Measurements from ENCODE around the gene MRTFB. TPM values are rescaled to one million over a fixed set of nuclear protein-coding genes. Genes with fewer than 3 reads are reported as not detected.

Gene MRTFB
- total RNA-seq, 3 donors from 2014 or later (not counting 1 experiment from before 2014, with no cell fraction given), result 12.8 to 22.8 (median 19.6) TPM

GRCh38 chr16:14133907-14134306 is 62.8 kb downstream of the MRTFB start:
- Histone ChIP-seq H3K9me3 (ENCODE audit: control insufficient read depth, insufficient read depth, low read length) (no peaks in the 10 kb centered on the region), H3K4me1 (ENCODE audit: control insufficient read depth, insufficient read depth, low read length) (no peaks in the 10 kb centered on the region), H3K4me3 (ENCODE audit: low read length) (no peak overlapping the region), H3K27ac (ENCODE audit: low read length) (no peak overlapping the region), H3K27me3 (ENCODE audit: control insufficient read depth, insufficient read depth, low read length) (no peaks in the 10 kb centered on the region), H3K36me3 (ENCODE audit: control insufficient read depth, insufficient read depth, low read length) (no peaks in the 10 kb centered on the region)
- ATAC-seq (no peak), DNase-seq (no peak)
- Mint-ChIP-seq H3K36me3 (no peaks in the 10 kb centered on the region), H3K27ac (no peak overlapping the region), H3K9me3 (no peaks in the 10 kb centered on the region), H3K4me3 (no peak overlapping the region), H3K27me3 (ENCODE audit: low read depth in 2 of 2) (no peaks in the 10 kb centered on the region), H3K4me1 (no peaks in the 10 kb centered on the region)
- TF ChIP-seq, protein P1, sequence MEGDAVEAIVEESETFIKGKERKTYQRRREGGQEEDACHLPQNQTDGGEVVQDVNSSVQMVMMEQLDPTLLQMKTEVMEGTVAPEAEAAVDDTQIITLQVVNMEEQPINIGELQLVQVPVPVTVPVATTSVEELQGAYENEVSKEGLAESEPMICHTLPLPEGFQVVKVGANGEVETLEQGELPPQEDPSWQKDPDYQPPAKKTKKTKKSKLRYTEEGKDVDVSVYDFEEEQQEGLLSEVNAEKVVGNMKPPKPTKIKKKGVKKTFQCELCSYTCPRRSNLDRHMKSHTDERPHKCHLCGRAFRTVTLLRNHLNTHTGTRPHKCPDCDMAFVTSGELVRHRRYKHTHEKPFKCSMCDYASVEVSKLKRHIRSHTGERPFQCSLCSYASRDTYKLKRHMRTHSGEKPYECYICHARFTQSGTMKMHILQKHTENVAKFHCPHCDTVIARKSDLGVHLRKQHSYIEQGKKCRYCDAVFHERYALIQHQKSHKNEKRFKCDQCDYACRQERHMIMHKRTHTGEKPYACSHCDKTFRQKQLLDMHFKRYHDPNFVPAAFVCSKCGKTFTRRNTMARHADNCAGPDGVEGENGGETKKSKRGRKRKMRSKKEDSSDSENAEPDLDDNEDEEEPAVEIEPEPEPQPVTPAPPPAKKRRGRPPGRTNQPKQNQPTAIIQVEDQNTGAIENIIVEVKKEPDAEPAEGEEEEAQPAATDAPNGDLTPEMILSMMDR (IDR thresholded peaks at IDR 0.05), result no peak
- intact Hi-C loops (cut with micrococcal nuclease), result no loop called here
- no CpG with 5 or more reads among the region's 1 CpG for WGBS (ENCODE audit: insufficient coverage)

DNA sequence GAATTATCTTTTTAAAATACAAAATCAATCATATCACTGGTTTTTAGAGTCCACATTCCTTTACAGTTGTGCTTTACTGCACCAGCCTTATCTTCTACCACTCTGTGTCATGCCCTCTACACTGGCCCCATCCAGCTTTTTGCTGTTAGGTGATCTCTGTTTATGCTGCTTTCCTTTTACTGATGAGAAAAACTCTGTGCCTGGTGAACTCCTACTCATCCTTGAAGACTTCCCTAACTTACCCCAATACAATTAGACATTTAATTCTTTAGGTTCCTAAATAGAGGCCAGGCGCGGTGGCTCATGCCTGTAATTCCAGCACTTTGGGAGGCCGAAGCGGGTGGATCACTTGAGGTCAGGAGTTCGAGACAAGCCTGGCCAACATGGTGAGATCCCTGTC is 64.6 kb downstream of the MRTFB start:
- Mint-ChIP-seq H3K27me3 (ENCODE audit: low read depth in 2 of 2) (no peaks in the 10 kb centered on the region), H3K9me3 (no peaks in the 10 kb centered on the region), H3K4me3 (no peak overlapping the region), H3K27ac (no peak overlapping the region), H3K36me3 (no peaks in the 10 kb centered on the region), H3K4me1 (no peaks in the 10 kb centered on the region)
- Histone ChIP-seq H3K27ac (ENCODE audit: low read length) (no peak overlapping the region), H3K36me3 (ENCODE audit: control insufficient read depth, insufficient read depth, low read length) (no peaks in the 10 kb centered on the region), H3K4me1 (ENCODE audit: control insufficient read depth, insufficient read depth, low read length) (no peaks in the 10 kb centered on the region), H3K27me3 (ENCODE audit: control insufficient read depth, insufficient read depth, low read length) (no peaks in the 10 kb centered on the region), H3K4me3 (ENCODE audit: low read length) (no peak overlapping the region), H3K9me3 (ENCODE audit: control insufficient read depth, insufficient read depth, low read length) (no peaks in the 10 kb centered on the region)
- intact Hi-C loops (cut with micrococcal nuclease), result no loop called here
- WGBS (ENCODE audit: insufficient coverage), result 97% methylated on average over 5 of the region's 5 CpGs
- no peak for DNase-seq
- no peak for ATAC-seq
- TF ChIP-seq, protein P1 (IDR thresholded peaks at IDR 0.05), result no peak

GRCh38 chr16:14139872-14140271 is 68.8 kb downstream of the MRTFB start:
- Mint-ChIP-seq H3K27ac (no peak overlapping the region), H3K27me3 (ENCODE audit: low read depth in 2 of 2) (no peaks in the 10 kb centered on the region), H3K4me3 (no peak overlapping the region), H3K4me1 (peaks cover 0 to 4% of the 10 kb centered on the region in 2 donors), H3K9me3 (no peaks in the 10 kb centered on the region), H3K36me3 (no peaks in the 10 kb centered on the region)
- Histone ChIP-seq H3K9me3 (ENCODE audit: control insufficient read depth, insufficient read depth, low read length) (no peaks in the 10 kb centered on the region), H3K4me1 (ENCODE audit: control insufficient read depth, insufficient read depth, low read length) (no peaks in the 10 kb centered on the region), H3K27me3 (ENCODE audit: control insufficient read depth, insufficient read depth, low read length) (no peaks in the 10 kb centered on the region), H3K36me3 (ENCODE audit: control insufficient read depth, insufficient read depth, low read length) (no peaks in the 10 kb centered on the region), H3K4me3 (ENCODE audit: low read length) (no peak overlapping the region), H3K27ac (ENCODE audit: low read length) (no peak overlapping the region)
- 86% methylated on average over 1 of the region's 1 CpG for WGBS (ENCODE audit: insufficient coverage)
- intact Hi-C loops (cut with micrococcal nuclease), result no loop called here
- TF ChIP-seq, protein P1 (IDR thresholded peaks at IDR 0.05), result no peak
- ATAC-seq (no peak), DNase-seq (no peak)

DNA sequence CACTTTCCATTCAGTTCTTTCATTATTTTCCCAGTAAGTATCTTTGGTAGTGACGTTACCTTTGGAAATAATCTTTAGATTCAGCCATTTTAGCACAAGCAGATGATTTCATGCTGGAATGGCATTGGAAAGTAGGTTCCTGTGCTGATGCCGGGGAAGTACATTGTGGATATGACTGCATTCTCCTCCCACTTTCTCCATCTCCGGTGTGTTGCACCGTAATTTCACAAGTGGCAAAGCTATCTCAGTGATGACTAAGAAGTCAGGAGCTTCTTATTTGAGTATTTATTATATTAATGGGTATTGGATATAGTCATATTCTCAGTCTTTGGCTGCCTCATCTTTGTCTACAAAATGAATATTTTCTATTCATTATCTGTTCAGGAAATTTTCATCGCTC is 69.8 kb downstream of the MRTFB start:
- WGBS (ENCODE audit: insufficient coverage), result 94% methylated on average over 3 of the region's 5 CpGs
- no peak for ATAC-seq
- Mint-ChIP-seq H3K9me3 (no peaks in the 10 kb centered on the region), H3K27ac (no peak overlapping the region), H3K27me3 (ENCODE audit: low read depth in 2 of 2) (no peaks in the 10 kb centered on the region), H3K4me1 (peaks cover 0 to 4% of the 10 kb centered on the region in 2 donors), H3K4me3 (no peak overlapping the region), H3K36me3 (no peaks in the 10 kb centered on the region)
- no peaks in the 10 kb centered on the region for H3K36me3 ChIP-seq (ENCODE audit: control insufficient read depth, insufficient read depth, low read length)
- intact Hi-C loops (cut with micrococcal nuclease), result no loop called here
- H3K4me3 ChIP-seq (ENCODE audit: low read length), result no peak overlapping the region
- no peak overlapping the region for H3K27ac ChIP-seq (ENCODE audit: low read length)
- H3K4me1 ChIP-seq (ENCODE audit: control insufficient read depth, insufficient read depth, low read length), result no peaks in the 10 kb centered on the region
- H3K9me3 ChIP-seq (ENCODE audit: control insufficient read depth, insufficient read depth, low read length), result no peaks in the 10 kb centered on the region
- no peaks in the 10 kb centered on the region for H3K27me3 ChIP-seq (ENCODE audit: control insufficient read depth, insufficient read depth, low read length)
- TF ChIP-seq, protein P1 (IDR thresholded peaks at IDR 0.05), result no peak
- DNase-seq, result no peak

Measured in natural killer cell (primary cell).